OCI-LY7 (cell line): ENCODE data around the gene DOK4. TPM values are rescaled to one million over a fixed set of nuclear protein-coding genes. Genes with fewer than 3 reads are reported as not detected.

Experiments used
- BruUV-seq: library from RNA; stranded (reverse); fragments of 400-500 nt; replicated peaks from 2 replicates; lab custom pipeline; 2021; lab: Mats Ljungman, UMichigan
- CTCF ChIA-PET: fragments of 300-600 bp; sonication (Branson Sonifier 250); formaldehyde crosslinking; loops from one replicate; lab custom pipeline; 2022; ENCODE audit warnings: antibody characterized with exemption; ENCODE audit not compliant: unreplicated experiment; lab: Charles Lee
- POLR2A ChIA-PET: fragments of 300-600 bp; sonication (Branson Sonifier 250); formaldehyde crosslinking; loops from one replicate; lab custom pipeline; 2022; ENCODE audit warnings: antibody characterized with exemption; lab: Charles Lee
- DNase-seq: peaks from one replicate; pipeline ENCODE4 v3.0.0-alpha.2; 2015; ENCODE audit warnings: low spot score
- H2AFZ ChIP-seq: fragments of 200-600 bp; sonication (generic), shearing (Covaris generic); 2 replicates; pipeline ENCODE4 v1.6.1; 2014; ENCODE audit warnings: mild to moderate bottlenecking, antibody characterized with exemption, low read length, moderate library complexity
- H3K27ac ChIP-seq: fragments of 200-600 bp; sonication (generic); 2 replicates; pipeline ENCODE4 v1.5.1; 2014; ENCODE audit warnings: mixed run types, low read depth, mild to moderate bottlenecking, moderate library complexity, low read length, inconsistent platforms; ENCODE audit not compliant: poor library complexity, severe bottlenecking
- H3K36me3 ChIP-seq: fragments of 200-600 bp; sonication (generic); 2 replicates; pipeline ENCODE4 v1.6.1; 2014; ENCODE audit warnings: mild to moderate bottlenecking, antibody characterized with exemption, low read length, moderate library complexity, mixed read lengths; ENCODE audit not compliant: insufficient read depth
- H3K4me1 ChIP-seq: fragments of 200-600 bp; sonication (generic); 2 replicates; pipeline ENCODE4 v1.5.1; 2014; ENCODE audit warnings: mild to moderate bottlenecking, low read length; ENCODE audit not compliant: insufficient read depth, poor library complexity, severe bottlenecking
- H3K4me2 ChIP-seq: fragments of 200-600 bp; sonication (generic); 2 replicates; pipeline ENCODE4 v1.6.1; 2014; ENCODE audit warnings: mild to moderate bottlenecking, low read length
- H3K4me3 ChIP-seq: fragments of 200-600 bp; sonication (generic); 2 replicates; pipeline ENCODE4 v1.5.1; 2014; ENCODE audit warnings: mild to moderate bottlenecking, low read depth, low read length; ENCODE audit not compliant: poor library complexity, severe bottlenecking
- H3K79me2 ChIP-seq: fragments of 200-600 bp; sonication (generic); 2 replicates; pipeline ENCODE4 v1.6.1; 2016; ENCODE audit warnings: low read depth, mild to moderate bottlenecking, low read length, moderate library complexity, mixed read lengths; ENCODE audit not compliant: insufficient read depth
- H3K9me2 ChIP-seq: fragments of 200-600 bp; sonication (generic); 2 replicates; pipeline ENCODE4 v1.6.1; 2016; ENCODE audit warnings: mild to moderate bottlenecking, low read length, mixed read lengths; ENCODE audit not compliant: insufficient read depth
- H3K9me3 ChIP-seq: fragments of 200-600 bp; sonication (generic); 2 replicates; pipeline ENCODE4 v1.6.1; 2014; ENCODE audit warnings: mild to moderate bottlenecking, mixed run types, low read length, mixed read lengths
- H4K20me1 ChIP-seq: fragments of 200-600 bp; sonication (generic); 2 replicates; pipeline ENCODE4 v1.6.1; 2014; ENCODE audit warnings: mild to moderate bottlenecking, antibody characterized with exemption, low read length, moderate library complexity, mixed read lengths; ENCODE audit not compliant: insufficient read depth
- CTCF ChIP-seq: fragments of 200-600 bp; sonication (generic); conservative IDR thresholded peaks from 2 replicates; pipeline ENCODE4 v1.5.1; 2014; ENCODE audit warnings: mild to moderate bottlenecking, antibody characterized with exemption, low read length, moderate library complexity, mixed read lengths
- EZH2phosphoT487 ChIP-seq: fragments of 200-600 bp; sonication (generic); IDR thresholded peaks from 2 replicates; pipeline ENCODE4 v1.6.1; 2018; ENCODE audit warnings: low read depth, borderline replicate concordance, mild to moderate bottlenecking, mixed run types, antibody characterized with exemption, low read length, moderate library complexity, mixed read lengths
- intact Hi-C: fragments of 100-400 bp; cut with micrococcal nuclease; formaldehyde crosslinking; loops from one replicate; pipeline ENCODE4 v1.10.0; 2022; ENCODE audit not compliant: unreplicated experiment
- total RNA-seq, 2 experiments: library from RNA; depleted of rRNA in 1 of 2; stranded (reverse); fragments of >200 nt in 1 of 2; shearing (Covaris generic) in 1 of 2; gene quantifications; 2 replicates each; pipeline ENCODE4 v1.2.3, GENCODE V29; 2014 to 2022

Gene DOK4
- total RNA-seq, 2 experiments from 2014 or later = 0.09 to 1.0 TPM

GRCh38 chr16:57470711-57471110, 15.6 kb downstream of the DOK4 start:
- Histone ChIP-seq H2AFZ (no peak overlapping the region), H3K4me3 (no peak overlapping the region), H4K20me1 (no peaks in the 10 kb centered on the region), H3K79me2 (no peaks in the 10 kb centered on the region), H3K9me3 (no peaks in the 10 kb centered on the region), H3K4me1 (peaks cover 20% of the 10 kb centered on the region), H3K4me2 (no peak overlapping the region), H3K27ac (no peak overlapping the region), H3K36me3 (peaks cover 67% of the 10 kb centered on the region), H3K9me2 (no peaks in the 10 kb centered on the region)
- intact Hi-C loops = no loop called here
- ChIA-PET CTCF (no interaction called here), POLR2A (no interaction called here)
- DNase-seq = no peak
- BruUV-seq = no TSS peak
- no peak for TF ChIP-seq EZH2phosphoT487
- TF ChIP-seq CTCF = no peak

- no peaks in the 10 kb centered on the region for H3K79me2 ChIP-seq
- H3K4me2 ChIP-seq = no peak overlapping the region
- no TSS peak for BruUV-seq
- ChIA-PET CTCF (no interaction called here), POLR2A (no interaction called here)
- TF ChIP-seq CTCF (no peak), EZH2phosphoT487 (no peak)
- no peak for DNase-seq
- intact Hi-C loops = no loop called here
- H3K9me3 ChIP-seq = no peaks in the 10 kb centered on the region
- H3K4me1 ChIP-seq = peaks cover 13% of the 10 kb centered on the region
- H3K4me3 ChIP-seq = no peak overlapping the region
- no peaks in the 10 kb centered on the region for H4K20me1 ChIP-seq
- no peak overlapping the region for H2AFZ ChIP-seq
- H3K36me3 ChIP-seq = peaks cover 74% of the 10 kb centered on the region
- H3K27ac ChIP-seq = no peak overlapping the region
- H3K9me2 ChIP-seq = no peaks in the 10 kb centered on the region
Observed at GRCh38 chr16:57469917-57470470, 16.3 kb downstream of the DOK4 start.

- ChIA-PET CTCF (no interaction called here), POLR2A (no interaction called here)
- Histone ChIP-seq H3K4me3 (no peak overlapping the region), H2AFZ (no peak overlapping the region), H3K27ac (no peak overlapping the region), H3K4me1 (peaks cover 10% of the 10 kb centered on the region), H3K36me3 (peaks cover 82% of the 10 kb centered on the region), H3K79me2 (0 out of 2 replicates have a peak, but pooled peaks cover under 1% of the 10 kb centered on the region), H3K9me2 (no peaks in the 10 kb centered on the region), H3K9me3 (no peaks in the 10 kb centered on the region), H3K4me2 (no peak overlapping the region), H4K20me1 (no peaks in the 10 kb centered on the region)
- no peak for DNase-seq
- intact Hi-C loops = no loop called here
- TF ChIP-seq CTCF (no peak), EZH2phosphoT487 (no peak)
- no TSS peak for BruUV-seq
Observed at GRCh38 chr16:57469046-57469445, 17.2 kb downstream of the DOK4 start.
